A204.1 (cell line): ENCODE measurements around the gene HLA-DQA1.
"Not testable (repeated sequence)": the region's sequence is repeated elsewhere in the genome, so short reads cannot be mapped to it uniquely, and the experiment has no call there.

Source experiments
- FAIRE-seq: peaks from 2 replicates; lab custom pipeline; 2012; peaks lifted over from hg19 to GRCh38; lab: Jason Lieb, UNC

The HLA-DQA1 gene

GRCh38 chr6:32622545-32623401 lies 14.4 kb upstream of the HLA-DQA1 start:
- no peak for FAIRE-seq

GRCh38 chr6:32623693-32624092 lies 13.5 kb upstream of the HLA-DQA1 start:
- FAIRE-seq, result no peak

GRCh38 chr6:32624565-32624964 lies 12.6 kb upstream of the HLA-DQA1 start:
- no peak for FAIRE-seq

DNA sequence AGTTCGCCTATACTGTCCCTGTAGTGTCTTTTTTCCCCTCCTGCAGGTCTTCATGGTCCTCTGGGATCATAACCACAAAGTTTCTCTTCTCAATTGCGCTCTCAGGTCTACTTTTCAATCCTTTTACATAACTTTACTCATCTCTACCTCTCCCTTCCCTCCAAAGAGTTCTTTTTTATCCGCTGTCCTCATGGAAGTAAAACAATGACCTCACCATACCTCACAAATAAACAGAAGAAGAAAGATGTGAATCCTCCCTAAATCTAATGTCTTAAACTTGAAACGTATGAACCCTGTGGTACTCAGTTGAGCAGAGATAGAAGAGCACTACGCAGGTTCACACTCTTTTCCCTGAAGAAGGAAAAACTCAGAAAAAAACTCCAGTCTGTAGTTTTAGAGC lies 12.1 kb upstream of the HLA-DQA1 start:
- no peak for FAIRE-seq

- no peak for FAIRE-seq
Measured at GRCh38 chr6:32627249-32627648, 10.0 kb upstream of the HLA-DQA1 start.

- peak; percentile 91 for FAIRE-seq
Measured at GRCh38 chr6:32627831-32628230, 9.4 kb upstream of the HLA-DQA1 start.

GRCh38 chr6:32629793-32630192 lies 7.4 kb upstream of the HLA-DQA1 start:
- FAIRE-seq, result not testable (repeated sequence)

DNA sequence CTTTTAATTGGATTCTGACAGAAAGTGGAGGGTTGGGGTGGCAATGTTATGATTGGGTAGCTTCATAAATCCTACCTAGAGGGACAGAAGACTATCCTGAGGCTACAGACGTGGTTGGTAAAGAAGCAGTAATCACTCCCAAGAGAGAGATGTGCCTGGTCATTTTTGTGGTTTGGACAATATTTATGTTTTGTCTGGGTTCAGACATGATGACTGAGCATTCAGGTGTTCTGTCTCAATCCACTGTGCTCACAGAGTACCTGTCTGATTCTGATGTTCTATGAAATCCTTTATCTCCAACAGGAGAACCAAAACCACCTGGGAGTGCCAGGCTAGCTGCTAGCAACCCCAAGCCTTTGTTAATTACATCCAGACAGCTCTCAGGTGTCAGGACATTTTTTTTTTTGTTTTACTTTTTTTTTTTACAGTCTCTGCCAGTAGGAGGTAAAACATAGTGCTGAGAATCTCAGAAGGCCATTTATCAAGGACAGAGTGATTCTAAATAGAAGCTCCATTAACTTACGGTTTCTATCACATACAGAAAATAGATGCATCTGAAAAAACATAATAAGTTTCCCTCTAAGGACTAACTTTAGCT lies 1.6 kb upstream of the HLA-DQA1 start:
- FAIRE-seq, result no peak

DNA sequence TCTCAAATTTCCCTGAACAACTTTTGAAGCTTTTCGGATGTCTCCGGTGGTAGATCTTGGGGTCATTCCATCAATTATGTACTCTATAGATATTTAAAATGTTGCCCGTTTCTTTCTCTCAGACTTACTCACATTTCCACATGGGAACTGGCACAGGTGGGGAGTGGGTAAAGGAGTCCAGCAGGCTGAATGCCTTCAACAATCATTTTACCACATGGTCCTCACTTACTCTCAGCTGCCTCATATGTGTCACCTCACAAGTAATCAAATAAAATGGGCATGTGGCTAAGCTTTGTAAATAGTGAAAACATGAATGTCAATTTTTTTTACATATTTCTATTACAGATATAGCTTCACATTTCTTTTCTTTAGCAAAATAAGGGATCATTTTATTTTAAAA lies 677 bp downstream of the HLA-DQA1 start:
- no peak for FAIRE-seq

- no peak for FAIRE-seq
Measured at GRCh38 chr6:32638532-32639219, 1.5 kb downstream of the HLA-DQA1 start.

DNA sequence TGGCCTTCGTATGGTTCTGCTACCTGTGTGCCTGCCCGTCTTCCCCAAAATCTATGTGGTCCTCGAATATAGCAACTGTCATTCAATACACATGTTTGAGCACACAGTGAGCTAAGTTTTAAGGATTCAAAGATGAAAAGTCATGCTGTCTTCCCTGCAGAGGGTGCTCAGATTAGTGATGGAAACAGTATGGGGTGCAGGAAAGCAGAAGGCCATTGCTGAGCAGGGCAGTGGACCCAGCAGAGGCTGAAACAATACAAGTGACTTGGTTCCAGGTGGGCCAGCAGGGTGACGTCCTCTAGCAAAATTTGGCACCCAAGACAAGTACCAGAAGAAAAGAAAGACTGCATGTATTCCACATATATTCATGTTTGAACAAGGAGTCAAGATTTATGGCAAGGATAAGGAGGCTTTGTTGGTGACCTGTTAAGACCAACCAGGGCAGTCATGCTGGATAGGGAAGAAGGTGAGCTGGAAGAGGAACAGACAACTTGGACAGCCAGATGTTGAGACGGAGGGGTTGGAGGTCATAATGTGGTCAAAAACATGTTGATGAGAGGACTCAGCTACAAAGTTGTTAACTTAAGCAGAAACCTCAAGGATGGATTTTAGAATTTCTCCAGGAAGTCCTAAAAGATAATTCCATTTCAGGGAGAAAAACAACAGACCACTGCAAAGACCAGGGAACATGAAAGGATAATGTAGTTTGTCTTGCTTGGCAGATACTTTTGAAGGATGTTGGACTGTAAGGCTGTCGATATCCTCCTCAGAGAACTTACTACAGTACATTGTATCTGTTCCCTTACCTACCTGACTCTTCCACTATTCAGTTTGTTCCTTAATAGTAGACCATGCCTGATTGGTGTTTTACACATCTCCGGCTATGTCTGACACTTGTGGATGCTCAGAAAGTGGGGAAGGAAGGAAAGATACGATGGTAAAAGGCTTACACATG lies 2.5 kb downstream of the HLA-DQA1 start:
- FAIRE-seq, result no peak

DNA sequence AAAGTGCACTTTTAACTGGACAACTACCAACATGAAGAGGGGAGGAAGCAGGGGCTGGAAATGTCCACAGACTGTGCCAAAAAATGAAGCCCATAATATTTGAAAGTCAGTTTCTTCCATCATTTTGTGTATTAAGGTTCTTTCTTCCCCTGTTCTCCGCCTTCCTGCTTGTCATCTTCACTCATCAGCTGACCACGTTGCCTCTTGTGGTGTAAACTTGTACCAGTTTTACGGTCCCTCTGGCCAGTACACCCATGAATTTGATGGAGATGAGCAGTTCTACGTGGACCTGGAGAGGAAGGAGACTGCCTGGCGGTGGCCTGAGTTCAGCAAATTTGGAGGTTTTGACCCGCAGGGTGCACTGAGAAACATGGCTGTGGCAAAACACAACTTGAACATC lies 3.9 kb downstream of the HLA-DQA1 start:
- FAIRE-seq, result no peak

DNA sequence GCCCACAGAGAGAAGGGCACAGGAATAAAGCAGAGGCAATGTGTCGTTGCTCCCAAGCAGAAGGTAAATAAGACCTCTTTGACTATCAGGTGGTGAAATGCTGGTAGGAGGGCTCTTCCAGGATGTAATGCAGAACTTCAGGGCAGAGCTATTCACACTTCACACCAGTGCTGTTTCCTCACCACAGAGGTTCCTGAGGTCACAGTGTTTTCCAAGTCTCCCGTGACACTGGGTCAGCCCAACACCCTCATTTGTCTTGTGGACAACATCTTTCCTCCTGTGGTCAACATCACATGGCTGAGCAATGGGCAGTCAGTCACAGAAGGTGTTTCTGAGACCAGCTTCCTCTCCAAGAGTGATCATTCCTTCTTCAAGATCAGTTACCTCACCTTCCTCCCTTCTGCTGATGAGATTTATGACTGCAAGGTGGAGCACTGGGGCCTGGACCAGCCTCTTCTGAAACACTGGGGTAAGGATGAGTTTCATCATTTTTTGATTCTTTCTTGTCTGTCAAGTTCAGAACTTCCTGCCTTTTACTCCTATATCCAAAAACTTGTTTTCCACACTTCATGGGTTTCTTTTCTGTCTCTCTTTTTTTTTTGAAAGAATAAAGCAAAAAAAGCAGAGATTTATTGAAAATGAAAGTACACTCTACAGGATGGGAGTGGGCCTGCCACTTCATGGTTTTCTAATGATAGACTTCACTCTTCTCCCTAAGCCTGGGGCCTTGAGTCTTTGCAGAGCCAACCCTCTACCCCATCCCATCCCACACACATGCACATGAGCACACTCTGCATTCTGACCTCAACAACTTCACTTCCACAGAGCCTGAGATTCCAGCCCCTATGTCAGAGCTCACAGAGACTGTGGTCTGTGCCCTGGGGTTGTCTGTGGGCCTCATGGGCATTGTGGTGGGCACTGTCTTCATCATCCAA lies 4.8 kb downstream of the HLA-DQA1 start:
- FAIRE-seq, result not testable (repeated sequence)

DNA sequence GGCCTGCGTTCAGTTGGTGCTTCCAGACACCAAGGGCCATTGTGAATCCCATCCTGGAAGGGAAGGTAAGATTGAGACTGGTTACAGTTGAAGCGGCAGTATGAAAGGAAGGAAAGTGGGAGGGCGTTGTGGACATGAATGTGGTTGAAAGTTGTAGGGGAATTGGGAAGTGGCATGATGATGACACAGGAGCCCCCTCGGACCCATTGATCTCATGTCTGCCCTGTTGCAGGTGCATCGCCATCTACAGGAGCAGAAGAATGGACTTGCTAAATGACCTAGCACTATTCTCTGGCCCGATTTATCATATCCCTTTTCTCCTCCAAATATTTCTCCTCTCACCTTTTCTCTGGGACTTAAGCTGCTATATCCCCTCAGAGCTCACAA lies 5.5 kb downstream of the HLA-DQA1 start:
- FAIRE-seq, result no peak

- no peak for FAIRE-seq
Measured at GRCh38 chr6:32643904-32644303, 6.7 kb downstream of the HLA-DQA1 start.

GRCh38 chr6:32645047-32645703 lies 8.0 kb downstream of the HLA-DQA1 start:
- FAIRE-seq, result no peak

GRCh38 chr6:32655203-32655710 lies 18.1 kb downstream of the HLA-DQA1 start:
- no peak for FAIRE-seq

GRCh38 chr6:32657329-32657728 lies 20.1 kb downstream of the HLA-DQA1 start:
- not testable (repeated sequence) for FAIRE-seq

DNA sequence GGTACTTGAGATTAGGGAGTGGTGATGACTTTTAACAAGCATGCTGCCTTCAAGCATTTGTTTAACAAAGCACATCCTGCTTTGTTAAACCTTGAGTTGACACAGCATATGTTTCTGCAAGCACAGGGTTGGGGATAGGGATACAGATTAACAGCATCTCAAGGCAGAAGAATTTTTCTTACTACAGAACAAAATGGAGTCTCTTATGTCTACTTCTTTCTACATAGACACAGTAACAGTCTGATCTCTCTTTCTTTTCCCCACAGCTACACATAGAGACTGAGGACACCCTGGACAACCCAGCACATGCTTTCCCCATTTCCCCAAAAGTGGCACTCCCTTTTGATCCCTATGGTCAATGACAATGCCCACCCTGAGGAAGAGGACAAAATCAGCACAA lies 20.6 kb downstream of the HLA-DQA1 start:
- not testable (repeated sequence) for FAIRE-seq

DNA sequence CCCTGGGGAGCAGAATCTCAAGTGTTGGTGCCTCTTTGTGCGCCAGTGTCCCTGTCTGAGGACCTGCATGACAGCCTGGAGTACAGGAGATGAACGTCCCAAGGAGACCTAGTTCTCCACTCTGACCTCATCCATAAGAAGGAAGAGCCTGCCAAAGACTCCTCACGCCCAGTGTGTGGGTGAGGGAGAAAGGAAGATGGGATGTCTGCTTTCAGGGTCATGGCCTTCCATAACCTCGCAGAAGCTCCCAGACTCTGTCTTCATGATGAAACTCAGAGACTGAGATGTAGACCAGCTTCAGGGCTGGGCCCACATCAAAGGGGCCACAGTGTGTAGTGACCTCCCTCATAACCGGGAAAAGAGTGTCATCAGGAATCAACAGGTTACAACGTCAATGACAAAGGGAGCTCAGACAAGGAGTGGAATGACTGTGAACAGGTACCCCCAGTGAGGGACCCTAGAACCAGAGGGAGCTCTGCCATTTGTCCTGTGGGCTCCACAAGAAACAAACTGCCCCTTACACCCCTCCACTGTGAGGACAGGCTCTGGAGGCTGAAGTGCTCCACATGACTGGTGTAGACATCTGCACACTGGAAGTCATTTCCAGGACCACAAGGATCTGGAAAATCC lies 21.2 kb downstream of the HLA-DQA1 start:
- FAIRE-seq, result no peak
